ENCODE measurements around the gene SALL3. TPM values are rescaled to one million over a fixed set of nuclear protein-coding genes. Genes with fewer than 3 reads are reported as not detected.

The SALL3 gene
- total and polyA plus RNA-seq, 5 donors from 2014 or later: not detected

GRCh38 chr18:79019881-79020280 is 40.3 kb downstream of the SALL3 start:
- Mint-ChIP-seq H3K27ac (no peak overlapping the region), H3K27me3 (peaks cover 7% of the 10 kb centered on the region), H3K4me1 (no peaks in the 10 kb centered on the region), H3K9me3 (peaks cover 0 to 5% (median 0%) of the 10 kb centered on the region in 7 donors), H3K36me3 (no peaks in the 10 kb centered on the region), H3K4me3 (no peak overlapping the region)
- Histone ChIP-seq H3K4me3 (ENCODE audit: low read depth, low read length) (no peak overlapping the region), H3K4me1 (ENCODE audit: control insufficient read depth, insufficient read depth, low read length, poor library complexity, severe bottlenecking) (no peaks in the 10 kb centered on the region), H3K27me3 (ENCODE audit: control insufficient read depth, insufficient read depth, low read length) (no peaks in the 10 kb centered on the region), H3K27ac (ENCODE audit: insufficient read depth, low read length, poor library complexity, severe bottlenecking) (no peak overlapping the region), H3K36me3 (ENCODE audit: control insufficient read depth, insufficient read depth, low read length) (no peaks in the 10 kb centered on the region), H3K9me3 (ENCODE audit: control insufficient read depth in 2 of 2, low read length in 2 of 2) (no peaks in the 10 kb centered on the region)
- ATAC-seq (ENCODE audit: low read depth in 2 of 2): no peak
- no peak for DNase-seq

GRCh38 chr18:79022603-79023002 is 43.0 kb downstream of the SALL3 start:
- Histone ChIP-seq H3K27me3 (ENCODE audit: control insufficient read depth, insufficient read depth, low read length) (no peaks in the 10 kb centered on the region), H3K4me1 (ENCODE audit: control insufficient read depth, insufficient read depth, low read length, poor library complexity, severe bottlenecking) (no peaks in the 10 kb centered on the region), H3K4me3 (ENCODE audit: low read depth, low read length) (no peak overlapping the region), H3K36me3 (ENCODE audit: control insufficient read depth, insufficient read depth, low read length) (no peaks in the 10 kb centered on the region), H3K9me3 (ENCODE audit: control insufficient read depth in 2 of 2, low read length in 2 of 2) (no peaks in the 10 kb centered on the region), H3K27ac (ENCODE audit: insufficient read depth, low read length, poor library complexity, severe bottlenecking) (no peak overlapping the region)
- ATAC-seq (ENCODE audit: low read depth in 2 of 2) (no peak), DNase-seq (no peak)
- H3K27me3 Mint-ChIP-seq: peaks cover 7% of the 10 kb centered on the region
- H3K4me3 Mint-ChIP-seq: no peak overlapping the region
- H3K36me3 Mint-ChIP-seq: no peaks in the 10 kb centered on the region
- peaks cover 0 to 7% (median 0%) of the 10 kb centered on the region in 7 donors for H3K9me3 Mint-ChIP-seq
- H3K4me1 Mint-ChIP-seq: no peaks in the 10 kb centered on the region
- H3K27ac Mint-ChIP-seq: no peak overlapping the region

GRCh38 chr18:79026491-79026890 is 46.9 kb downstream of the SALL3 start:
- peaks cover 0 to 21% (median 7%) of the 10 kb centered on the region in 7 donors for H3K9me3 Mint-ChIP-seq
- no peaks in the 10 kb centered on the region for H3K36me3 Mint-ChIP-seq
- H3K4me3 Mint-ChIP-seq: no peak overlapping the region

GRCh38 chr18:79030680-79031079 is 51.1 kb downstream of the SALL3 start:
- DNase-seq (no peak), ATAC-seq (ENCODE audit: low read depth in 2 of 2) (no peak)
- H3K4me1 Mint-ChIP-seq: no peaks in the 10 kb centered on the region
- no peak overlapping the region for H3K27ac Mint-ChIP-seq
- no peaks in the 10 kb centered on the region for H3K4me1 ChIP-seq (ENCODE audit: control insufficient read depth, insufficient read depth, low read length, poor library complexity, severe bottlenecking)
- no peaks in the 10 kb centered on the region for H3K27me3 ChIP-seq (ENCODE audit: control insufficient read depth, insufficient read depth, low read length)
- no peak overlapping the region for H3K27ac ChIP-seq (ENCODE audit: insufficient read depth, low read length, poor library complexity, severe bottlenecking)
- no peaks in the 10 kb centered on the region for H3K36me3 Mint-ChIP-seq
- no peaks in the 10 kb centered on the region for H3K36me3 ChIP-seq (ENCODE audit: control insufficient read depth, insufficient read depth, low read length)
- H3K4me3 Mint-ChIP-seq: peak overlapping the region in 1 of 4 donors; percentile 56
- peaks cover 0 to 3% of the 10 kb centered on the region in 2 experiments for H3K9me3 ChIP-seq (ENCODE audit: control insufficient read depth in 2 of 2, low read length in 2 of 2)
- no peak overlapping the region for H3K4me3 ChIP-seq (ENCODE audit: low read depth, low read length)
- peaks cover 0 to 27% (median 7%) of the 10 kb centered on the region in 7 donors for H3K9me3 Mint-ChIP-seq
- H3K27me3 Mint-ChIP-seq: no peaks in the 10 kb centered on the region

More at GRCh38 chr18:79026491-79026890, 46.9 kb downstream of the SALL3 start:
- Histone ChIP-seq H3K9me3 (ENCODE audit: control insufficient read depth in 2 of 2, low read length in 2 of 2) (peaks cover 0 to 3% of the 10 kb centered on the region in 2 experiments), H3K4me3 (ENCODE audit: low read depth, low read length) (no peak overlapping the region), H3K27ac (ENCODE audit: insufficient read depth, low read length, poor library complexity, severe bottlenecking) (no peak overlapping the region), H3K4me1 (ENCODE audit: control insufficient read depth, insufficient read depth, low read length, poor library complexity, severe bottlenecking) (no peaks in the 10 kb centered on the region), H3K27me3 (ENCODE audit: control insufficient read depth, insufficient read depth, low read length) (no peaks in the 10 kb centered on the region), H3K36me3 (ENCODE audit: control insufficient read depth, insufficient read depth, low read length) (no peaks in the 10 kb centered on the region)
- Mint-ChIP-seq H3K27me3 (no peaks in the 10 kb centered on the region), H3K27ac (no peak overlapping the region), H3K4me1 (no peaks in the 10 kb centered on the region)
- no peak for DNase-seq
- no peak for ATAC-seq (ENCODE audit: low read depth in 2 of 2)

- Histone ChIP-seq H3K4me3 (ENCODE audit: low read depth, low read length) (no peak overlapping the region), H3K27ac (ENCODE audit: insufficient read depth, low read length, poor library complexity, severe bottlenecking) (no peak overlapping the region), H3K36me3 (ENCODE audit: control insufficient read depth, insufficient read depth, low read length) (no peaks in the 10 kb centered on the region), H3K4me1 (ENCODE audit: control insufficient read depth, insufficient read depth, low read length, poor library complexity, severe bottlenecking) (no peaks in the 10 kb centered on the region), H3K27me3 (ENCODE audit: control insufficient read depth, insufficient read depth, low read length) (no peaks in the 10 kb centered on the region), H3K9me3 (ENCODE audit: control insufficient read depth in 2 of 2, low read length in 2 of 2) (no peaks in the 10 kb centered on the region)
- Mint-ChIP-seq H3K9me3 (peaks cover 0 to 7% (median 0%) of the 10 kb centered on the region in 7 donors), H3K27me3 (peaks cover 5% of the 10 kb centered on the region), H3K27ac (no peak overlapping the region), H3K4me1 (peaks cover 0 to 4% (median 0%) of the 10 kb centered on the region in 4 donors), H3K36me3 (no peaks in the 10 kb centered on the region), H3K4me3 (no peak overlapping the region)
- DNase-seq: no peak
- ATAC-seq (ENCODE audit: low read depth in 2 of 2): no peak
Observed at GRCh38 chr18:79042276-79042675, 62.7 kb downstream of the SALL3 start.

- H3K27ac ChIP-seq (ENCODE audit: insufficient read depth, low read length, poor library complexity, severe bottlenecking): no peak overlapping the region
- no peak overlapping the region for H3K4me3 ChIP-seq (ENCODE audit: low read depth, low read length)
- peaks cover 5% of the 10 kb centered on the region for H3K27me3 Mint-ChIP-seq
- ATAC-seq (ENCODE audit: low read depth in 2 of 2): no peak
- H3K4me1 Mint-ChIP-seq: peaks cover 0 to 4% (median 0%) of the 10 kb centered on the region in 4 donors
- H3K36me3 ChIP-seq (ENCODE audit: control insufficient read depth, insufficient read depth, low read length): no peaks in the 10 kb centered on the region
- H3K9me3 Mint-ChIP-seq: peaks cover 0 to 7% (median 0%) of the 10 kb centered on the region in 7 donors
- H3K4me1 ChIP-seq (ENCODE audit: control insufficient read depth, insufficient read depth, low read length, poor library complexity, severe bottlenecking): no peaks in the 10 kb centered on the region
- no peaks in the 10 kb centered on the region for H3K9me3 ChIP-seq (ENCODE audit: control insufficient read depth in 2 of 2, low read length in 2 of 2)
- H3K36me3 Mint-ChIP-seq: no peaks in the 10 kb centered on the region
- no peaks in the 10 kb centered on the region for H3K27me3 ChIP-seq (ENCODE audit: control insufficient read depth, insufficient read depth, low read length)
- H3K4me3 Mint-ChIP-seq: no peak overlapping the region
- no peak for DNase-seq
- no peak overlapping the region for H3K27ac Mint-ChIP-seq
Observed at GRCh38 chr18:79043288-79043687, 63.7 kb downstream of the SALL3 start.

- H3K4me3 Mint-ChIP-seq: peak overlapping the region in 1 of 4 donors; percentile 11
Observed at GRCh38 chr18:79046522-79046921, 66.9 kb downstream of the SALL3 start.

GRCh38 chr18:79047556-79048244 is 68.1 kb downstream of the SALL3 start:
- Histone ChIP-seq H3K36me3 (ENCODE audit: control insufficient read depth, insufficient read depth, low read length) (no peaks in the 10 kb centered on the region), H3K4me3 (ENCODE audit: low read depth, low read length) (no peak overlapping the region), H3K27ac (ENCODE audit: insufficient read depth, low read length, poor library complexity, severe bottlenecking) (no peak overlapping the region), H3K9me3 (ENCODE audit: control insufficient read depth in 2 of 2, low read length in 2 of 2) (no peaks in the 10 kb centered on the region), H3K4me1 (ENCODE audit: control insufficient read depth, insufficient read depth, low read length, poor library complexity, severe bottlenecking) (no peaks in the 10 kb centered on the region), H3K27me3 (ENCODE audit: control insufficient read depth, insufficient read depth, low read length) (no peaks in the 10 kb centered on the region)
- no peak overlapping the region for H3K27ac Mint-ChIP-seq
- DNase-seq: no peak
- no peaks in the 10 kb centered on the region for H3K9me3 Mint-ChIP-seq
- ATAC-seq (ENCODE audit: low read depth in 2 of 2): no peak
- peaks cover 8% of the 10 kb centered on the region for H3K27me3 Mint-ChIP-seq
- peaks cover 0 to 1% (median 0%) of the 10 kb centered on the region in 4 donors for H3K4me1 Mint-ChIP-seq
- no peak overlapping the region for H3K4me3 Mint-ChIP-seq
- no peaks in the 10 kb centered on the region for H3K36me3 Mint-ChIP-seq

More at GRCh38 chr18:79046522-79046921, 66.9 kb downstream of the SALL3 start:
- H3K36me3 Mint-ChIP-seq: no peaks in the 10 kb centered on the region
- no peaks in the 10 kb centered on the region for H3K36me3 ChIP-seq (ENCODE audit: control insufficient read depth, insufficient read depth, low read length)
- H3K9me3 Mint-ChIP-seq: no peaks in the 10 kb centered on the region
- no peaks in the 10 kb centered on the region for H3K27me3 ChIP-seq (ENCODE audit: control insufficient read depth, insufficient read depth, low read length)
- DNase-seq (no peak), ATAC-seq (ENCODE audit: low read depth in 2 of 2) (no peak)
- H3K27ac ChIP-seq (ENCODE audit: insufficient read depth, low read length, poor library complexity, severe bottlenecking): no peak overlapping the region
- peaks cover 8% of the 10 kb centered on the region for H3K27me3 Mint-ChIP-seq
- H3K4me1 Mint-ChIP-seq: no peaks in the 10 kb centered on the region
- no peaks in the 10 kb centered on the region for H3K9me3 ChIP-seq (ENCODE audit: control insufficient read depth in 2 of 2, low read length in 2 of 2)
- H3K4me3 ChIP-seq (ENCODE audit: low read depth, low read length): no peak overlapping the region
- no peak overlapping the region for H3K27ac Mint-ChIP-seq
- no peaks in the 10 kb centered on the region for H3K4me1 ChIP-seq (ENCODE audit: control insufficient read depth, insufficient read depth, low read length, poor library complexity, severe bottlenecking)

All from CD4-positive, CD25-positive, alpha-beta regulatory T cell (primary cell).